GM21423 (cell line): ENCODE data around the gene PNMA6E.

Experiments used
- ATAC-seq: cut with Tn5 transposase; IDR thresholded peaks from one replicate; pipeline ENCODE4 v1.9.1; 2021; ENCODE audit warnings: mild to moderate bottlenecking, moderate library complexity; ENCODE audit not compliant: unreplicated experiment

Gene PNMA6E

GRCh38 chrX:153361781-153362397 is 39.3 kb downstream of the PNMA6E start:
- ATAC-seq, result no peak

DNA sequence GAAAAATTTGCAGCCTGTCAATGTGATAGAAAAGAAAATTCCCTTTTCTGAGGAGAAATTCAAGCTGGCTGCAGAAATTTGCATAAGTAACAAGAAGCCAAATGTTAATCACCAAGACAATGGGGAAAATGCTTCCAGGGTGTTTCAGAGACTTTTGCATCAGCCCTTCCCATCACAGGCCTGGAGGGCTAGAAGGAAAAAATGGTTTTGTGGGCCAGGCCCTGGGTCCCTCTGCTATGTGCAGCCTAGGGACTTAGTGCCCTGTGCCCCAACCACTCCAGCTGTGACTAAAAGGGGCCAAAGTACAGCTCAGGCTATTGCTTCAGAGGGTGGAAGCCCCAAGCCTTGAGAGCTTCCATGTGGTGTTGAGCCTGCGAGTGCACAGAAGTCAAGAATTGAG is 43.3 kb downstream of the PNMA6E start:
- ATAC-seq, result no peak

DNA sequence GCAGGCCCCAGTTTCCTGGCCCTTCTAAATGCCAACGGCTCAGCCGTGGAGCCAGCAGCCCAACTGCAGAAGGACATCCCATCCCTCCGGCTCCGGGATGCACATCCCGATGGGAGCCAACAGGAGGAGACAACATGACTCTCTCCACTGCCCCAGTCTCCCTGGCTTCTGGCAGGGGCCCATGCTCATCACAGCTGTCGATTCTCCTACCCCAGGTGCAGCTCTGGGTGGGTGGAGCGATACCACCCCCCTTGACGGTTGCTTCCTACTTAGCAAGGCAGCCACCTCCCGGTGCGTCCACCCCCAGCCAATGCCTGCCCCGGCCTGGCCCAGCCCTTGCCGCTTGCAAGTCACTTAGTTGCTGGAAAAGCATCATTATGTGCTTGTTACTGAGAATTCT is 47.7 kb downstream of the PNMA6E start:
- no peak for ATAC-seq

- ATAC-seq, result no peak
These were observed 48.3 kb downstream of the PNMA6E start for GRCh38 chrX:153352858-153353257.

GRCh38 chrX:153351981-153352380 is 49.2 kb downstream of the PNMA6E start:
- ATAC-seq, result no peak

DNA sequence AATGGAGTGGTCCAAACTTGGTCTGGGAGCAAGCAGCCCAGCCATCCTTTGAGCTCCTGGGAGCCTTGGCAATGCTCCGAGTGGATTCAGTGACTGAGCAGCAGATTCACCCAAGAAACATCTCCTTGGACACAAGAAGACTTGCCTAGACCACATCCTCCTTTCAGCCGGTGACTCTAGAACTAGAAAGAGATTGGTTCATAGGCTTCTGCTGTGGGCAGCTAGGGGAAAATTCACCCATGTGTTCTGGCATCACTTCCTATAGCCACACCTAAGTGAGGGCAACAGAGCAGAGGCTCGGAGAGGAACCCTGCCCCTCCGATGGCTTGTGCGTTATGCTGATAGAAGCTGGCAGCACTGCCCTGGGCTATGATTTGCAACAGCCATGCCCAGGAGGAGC is 51.2 kb downstream of the PNMA6E start:
- no peak for ATAC-seq

- no peak for ATAC-seq
These were observed 52.7 kb downstream of the PNMA6E start for GRCh38 chrX:153348421-153348820.

- no peak for ATAC-seq
These were observed 53.6 kb downstream of the PNMA6E start for GRCh38 chrX:153347530-153347929.
